Esophagus muscularis mucosa (tissue), 4 donors: ENCODE results near the gene ATG4C. TPM values are rescaled to one million over a fixed set of nuclear protein-coding genes. Genes with fewer than 3 reads are reported as not detected.

Source experiments
- DNase-seq: peaks from one replicate; pipeline ENCODE4 v3.0.0-alpha.2; 2017; ENCODE audit errors: extremely low spot score
- H3K27ac ChIP-seq, 4 donors: fragments of 200-600 bp; sonication (generic); replicated peaks in 1 of 4; 1 replicate in 3 of 4; 2 replicates in 1 of 4; pipeline ENCODE4 v1.5.1; 2016 to 2019; ENCODE audit warnings: mild to moderate bottlenecking in 1 of 4
- H3K27me3 ChIP-seq, 4 donors: fragments of 200-600 bp; sonication (generic); one replicate each; pipeline versions ENCODE4 v1.5.1 to v1.6.0; 2016 to 2019
- H3K36me3 ChIP-seq, 4 donors: fragments of 200-600 bp; sonication (generic); one replicate each; pipeline ENCODE4 v1.5.1; 2016 to 2019
- H3K4me1 ChIP-seq, 4 donors: fragments of 200-600 bp; sonication (generic); one replicate each; pipeline ENCODE4 v1.5.1; 2016 to 2019
- H3K4me3 ChIP-seq, 4 donors: fragments of 200-600 bp; sonication (generic); 1 replicate in 2 of 4; 2 replicates in 2 of 4; pipeline ENCODE4 v1.5.1; 2016 to 2019; ENCODE audit warnings: mild to moderate bottlenecking in 4 of 4, moderate library complexity in 1 of 4
- H3K9me3 ChIP-seq, 4 donors: fragments of 200-600 bp; sonication (generic); 1 replicate in 3 of 4; 2 replicates in 1 of 4; pipeline ENCODE4 v1.5.1; 2016 to 2019
- CTCF ChIP-seq, 3 experiments: fragments of 200-600 bp in 2 of 3; fragments of 450-650 bp in 1 of 3; sonication (generic) in 2 of 3; IDR thresholded peaks; one replicate each; pipeline ENCODE4 v1.5.1; 2017 to 2019; ENCODE audit warnings: antibody characterized with exemption in 3 of 3, mild to moderate bottlenecking in 2 of 3, moderate library complexity in 1 of 3
- EP300 ChIP-seq: sonication (generic); formaldehyde crosslinking; IDR thresholded peaks from one replicate; pipeline ENCODE4 v1.6.1; 2017; ENCODE audit warnings: antibody characterized with exemption
- POLR2A ChIP-seq: fragments of 450-650 bp; IDR thresholded peaks from one replicate; pipeline ENCODE4 v1.6.1; 2017; ENCODE audit warnings: antibody characterized with exemption, moderate library complexity, mild to moderate bottlenecking, low read depth
- POLR2AphosphoS5 ChIP-seq, 2 donors: sonication (generic); formaldehyde crosslinking; IDR thresholded peaks; one replicate each; pipeline ENCODE4 v1.6.1; 2017; ENCODE audit warnings: antibody characterized with exemption in 2 of 2
- WGBS: methylation state at CpG from one replicate; pipeline ENCODE4 v1.1.5; 2018; 5-methylcytosine and 5-hydroxymethylcytosine counted together
- intact Hi-C: fragments of 100-400 bp; cut with DNase I; formaldehyde crosslinking; loops from one replicate; pipeline ENCODE4 v1.15.1; 2023
- total RNA-seq, 4 donors: library from RNA; depleted of rRNA; stranded (reverse); fragments of >200 nt; gene quantifications; one replicate each; pipeline versions ENCODE4 v1.1.0 to v1.2.1, GENCODE V29; 2016

Gene ATG4C
- total RNA-seq, 4 donors from 2014 or later = 5.0 to 12.5 (median 8.3) TPM

DNA sequence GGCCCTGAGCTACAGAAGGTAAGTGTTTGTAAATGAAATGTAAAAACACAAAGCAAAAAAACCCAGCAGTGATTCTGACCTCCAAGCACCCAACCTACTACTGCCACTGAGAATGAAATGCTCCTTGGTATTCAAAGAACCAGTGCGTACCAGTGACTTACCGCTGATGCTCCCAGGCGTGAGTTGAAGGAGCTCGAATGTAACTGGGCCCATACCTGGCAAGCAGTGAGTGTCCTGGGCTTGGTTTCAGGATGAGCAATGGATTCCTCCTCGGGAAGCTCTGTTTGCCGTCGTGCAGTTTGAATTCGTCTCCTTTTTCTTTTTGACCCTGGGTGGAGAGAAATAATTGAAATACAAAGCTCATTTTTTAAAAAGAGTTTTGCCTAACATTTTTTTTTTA, 121.9 kb downstream of the ATG4C start:
- H3K27me3 ChIP-seq = no peaks in the 10 kb centered on the region

DNA sequence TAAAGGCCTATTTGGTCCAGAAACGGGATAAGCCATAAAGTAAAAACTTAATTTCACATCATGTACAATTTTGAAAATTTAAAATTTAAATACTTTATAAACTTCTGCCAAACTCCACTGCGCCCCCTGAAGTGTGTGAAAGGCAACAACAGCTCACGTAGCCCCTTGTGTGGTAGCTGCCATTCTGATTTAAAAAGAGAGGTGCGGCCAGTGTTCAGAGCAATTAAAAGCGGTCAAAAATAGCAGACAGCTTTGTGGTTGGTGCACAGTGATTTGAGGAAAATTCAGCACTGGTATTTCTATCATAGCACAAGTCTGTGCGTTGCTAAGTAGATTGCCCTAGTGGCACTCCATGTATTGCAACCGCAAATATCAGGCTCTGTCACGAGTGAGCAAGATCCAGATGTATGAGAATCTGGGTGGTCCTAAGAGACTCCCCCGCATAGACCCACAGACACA, 122.5 kb downstream of the ATG4C start:
- no peaks in the 10 kb centered on the region for H3K9me3 ChIP-seq
- DNase-seq = no peak
- H3K4me3 ChIP-seq = no peak overlapping the region
- intact Hi-C loops = no loop called here
- no peak overlapping the region for H3K27ac ChIP-seq
- 60% methylated on average over 9 of the region's 9 CpGs for WGBS
- no peaks in the 10 kb centered on the region for H3K27me3 ChIP-seq
- H3K36me3 ChIP-seq = no peaks in the 10 kb centered on the region
- H3K4me1 ChIP-seq = no peaks in the 10 kb centered on the region
- no peak for TF ChIP-seq EP300
- no peak for TF ChIP-seq POLR2AphosphoS5 (IDR thresholded peaks at IDR 0.05)
- no peak for TF ChIP-seq CTCF (IDR thresholded peaks at IDR 0.05)
- TF ChIP-seq POLR2A = no peak

More for the DNA sequence above, 121.9 kb downstream of the ATG4C start:
- no peak overlapping the region for H3K27ac ChIP-seq
- no peaks in the 10 kb centered on the region for H3K4me1 ChIP-seq
- TF ChIP-seq CTCF (IDR thresholded peaks at IDR 0.05) (no peak), POLR2AphosphoS5 (IDR thresholded peaks at IDR 0.05) (no peak), EP300 (no peak), POLR2A (no peak)
- no peaks in the 10 kb centered on the region for H3K36me3 ChIP-seq
- no peaks in the 10 kb centered on the region for H3K9me3 ChIP-seq
- intact Hi-C loops = no loop called here
- no peak overlapping the region for H3K4me3 ChIP-seq
- DNase-seq = no peak
- 81% methylated on average over 8 of the region's 8 CpGs for WGBS

DNA sequence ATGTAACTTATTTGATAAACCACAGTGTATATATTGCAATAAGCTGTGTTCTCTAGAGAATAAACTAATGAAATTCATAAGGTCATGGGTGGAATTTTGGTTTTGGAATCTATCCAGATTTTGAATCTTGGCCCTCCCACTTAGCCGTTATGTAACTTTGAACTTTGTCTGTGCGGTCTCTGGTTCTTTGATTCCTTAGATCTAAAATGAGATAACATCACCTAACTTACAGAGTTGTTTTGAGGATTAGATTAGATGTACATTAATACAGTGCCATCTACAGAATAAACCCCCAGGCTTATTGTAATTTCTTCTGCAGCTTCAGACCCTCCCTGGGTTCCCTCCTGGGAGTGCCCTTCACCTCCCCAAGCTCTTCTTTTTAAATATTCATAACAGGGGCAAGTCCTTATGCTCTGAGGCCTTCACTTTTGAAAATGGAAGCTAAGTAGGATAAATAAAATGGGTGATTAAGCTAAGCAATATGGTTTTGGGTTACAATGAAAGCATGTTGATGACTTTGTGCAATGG, 124.3 kb downstream of the ATG4C start:
- Histone ChIP-seq H3K9me3 (no peaks in the 10 kb centered on the region), H3K36me3 (no peaks in the 10 kb centered on the region), H3K4me3 (no peak overlapping the region), H3K27me3 (no peaks in the 10 kb centered on the region), H3K4me1 (no peaks in the 10 kb centered on the region), H3K27ac (no peak overlapping the region)
- TF ChIP-seq EP300 (no peak), POLR2AphosphoS5 (IDR thresholded peaks at IDR 0.05) (no peak), CTCF (IDR thresholded peaks at IDR 0.05) (no peak), POLR2A (no peak)
- no peak for DNase-seq
- intact Hi-C loops = no loop called here
- WGBS = 76% methylated on average over 2 of the region's 2 CpGs

- Histone ChIP-seq H3K9me3 (no peaks in the 10 kb centered on the region), H3K36me3 (no peaks in the 10 kb centered on the region), H3K4me3 (no peak overlapping the region), H3K27me3 (no peaks in the 10 kb centered on the region), H3K4me1 (no peaks in the 10 kb centered on the region), H3K27ac (no peak overlapping the region)
- intact Hi-C loops = no loop called here
- no peak for DNase-seq
- TF ChIP-seq EP300 = no peak
- peak in 2 of 3 experiments; percentile 21 to 37 for TF ChIP-seq CTCF (IDR thresholded peaks at IDR 0.05)
Observed at GRCh38 chr1:62912028-62912638, 128.2 kb downstream of the ATG4C start.

Other genes starting within 250 kb of the ATG4C start
- not detected for gene ANGPTL3, start 186.6 kb upstream of the ATG4C start, total RNA-seq
- gene DOCK7, start 95.7 kb upstream of the ATG4C start, total RNA-seq = 10 to 100 TPM; 27.7 to 66.7 (median 30.5) TPM